Lung (tissue), 12 donors: ENCODE results near the gene KRTAP10-1. TPM values are rescaled to one million over a fixed set of nuclear protein-coding genes. Genes with fewer than 3 reads are reported as not detected.
A peak's percentile ranks its signal among the peaks of the same experiment; 100 is the strongest.

ENCODE experiments used
- ATAC-seq: fragments of 200-7000 bp; cut with Tn5 transposase; one replicate; pipeline ENCODE4 v1.9.1; 2020; ENCODE audit warnings: moderate number of reproducible peaks; ENCODE audit not compliant: insufficient read depth, low FRiP score
- DNase-seq, 3 donors: peaks; one replicate each; pipeline ENCODE4 v3.0.0-alpha.2; 2013 to 2017
- H3K27ac ChIP-seq, 2 donors: one replicate each; pipeline ENCODE4 v1.5.1; 2013; ENCODE audit warnings: mild to moderate bottlenecking in 2 of 2, moderate library complexity in 2 of 2, control low read depth in 1 of 2, inconsistent platforms in 1 of 2, low read depth in 1 of 2, low read length in 1 of 2
- H3K27me3 ChIP-seq, 3 donors: one replicate each; pipeline ENCODE4 v1.5.1; 2013; ENCODE audit warnings: low read length in 2 of 3; ENCODE audit not compliant: control insufficient read depth in 3 of 3, insufficient read depth in 3 of 3
- H3K36me3 ChIP-seq, 4 donors: one replicate each; pipeline ENCODE4 v1.5.1; 2013; ENCODE audit warnings: low read length in 4 of 4, mild to moderate bottlenecking in 1 of 4, moderate library complexity in 1 of 4; ENCODE audit not compliant: control insufficient read depth in 4 of 4, insufficient read depth in 4 of 4
- H3K4me1 ChIP-seq, 5 donors: one replicate each; pipeline ENCODE4 v1.5.1; 2013; ENCODE audit warnings: low read length in 5 of 5, mild to moderate bottlenecking in 2 of 5, moderate library complexity in 1 of 5; ENCODE audit not compliant: control insufficient read depth in 5 of 5, insufficient read depth in 5 of 5
- H3K4me3 ChIP-seq: one replicate; pipeline ENCODE4 v1.5.1; 2013; ENCODE audit warnings: mild to moderate bottlenecking, control low read depth, moderate library complexity
- H3K9ac ChIP-seq, 2 donors: one replicate each; pipeline ENCODE4 v1.5.1; 2013; ENCODE audit warnings: low read length in 2 of 2, control low read depth in 1 of 2; ENCODE audit not compliant: insufficient read depth in 1 of 2
- H3K9me3 ChIP-seq, 4 donors: one replicate each; pipeline ENCODE4 v1.5.1; 2013; ENCODE audit warnings: low read length in 3 of 4, mild to moderate bottlenecking in 1 of 4, moderate library complexity in 1 of 4; ENCODE audit not compliant: control insufficient read depth in 4 of 4, insufficient read depth in 3 of 4
- WGBS, 2 donors: extraction: QIAGEN DNeasy Blood & Tissue Kit; methylation state at CpG; one replicate each; pipeline ENCODE4 v1.1.7; 2013; 5-methylcytosine and 5-hydroxymethylcytosine counted together
- polyA plus RNA-seq, 2 donors: library from polyadenylated mRNA; stranded (reverse); fragments of 200-250 nt; gene quantifications; one replicate each; pipeline ENCODE4 v1.2.1, GENCODE V29; 2013
- total RNA-seq, 2 donors: library from RNA; depleted of rRNA in 1 of 2; stranded (reverse); fragments of >200 nt in 1 of 2; gene quantifications; one replicate each; pipeline ENCODE4 v1.2.1, GENCODE V29; 2014 to 2021
- TF ChIP-seq, protein P1 (sequence below): IDR thresholded peaks from 2 replicates; pipeline ENCODE4 v1.5.1; 2012; ENCODE audit warnings: mild to moderate bottlenecking; ENCODE audit errors: control extremely low read depth, extremely low read depth
- donor health status: control.
- donor health status: control.
- donor health status: Bipolar disorder and iron deficiency.
- donor health status: healthy.
- donor health status: DM: yes; HTN: yes; CAD: no.

Gene KRTAP10-1
- total and polyA plus RNA-seq, 4 donors, result not detected

DNA sequence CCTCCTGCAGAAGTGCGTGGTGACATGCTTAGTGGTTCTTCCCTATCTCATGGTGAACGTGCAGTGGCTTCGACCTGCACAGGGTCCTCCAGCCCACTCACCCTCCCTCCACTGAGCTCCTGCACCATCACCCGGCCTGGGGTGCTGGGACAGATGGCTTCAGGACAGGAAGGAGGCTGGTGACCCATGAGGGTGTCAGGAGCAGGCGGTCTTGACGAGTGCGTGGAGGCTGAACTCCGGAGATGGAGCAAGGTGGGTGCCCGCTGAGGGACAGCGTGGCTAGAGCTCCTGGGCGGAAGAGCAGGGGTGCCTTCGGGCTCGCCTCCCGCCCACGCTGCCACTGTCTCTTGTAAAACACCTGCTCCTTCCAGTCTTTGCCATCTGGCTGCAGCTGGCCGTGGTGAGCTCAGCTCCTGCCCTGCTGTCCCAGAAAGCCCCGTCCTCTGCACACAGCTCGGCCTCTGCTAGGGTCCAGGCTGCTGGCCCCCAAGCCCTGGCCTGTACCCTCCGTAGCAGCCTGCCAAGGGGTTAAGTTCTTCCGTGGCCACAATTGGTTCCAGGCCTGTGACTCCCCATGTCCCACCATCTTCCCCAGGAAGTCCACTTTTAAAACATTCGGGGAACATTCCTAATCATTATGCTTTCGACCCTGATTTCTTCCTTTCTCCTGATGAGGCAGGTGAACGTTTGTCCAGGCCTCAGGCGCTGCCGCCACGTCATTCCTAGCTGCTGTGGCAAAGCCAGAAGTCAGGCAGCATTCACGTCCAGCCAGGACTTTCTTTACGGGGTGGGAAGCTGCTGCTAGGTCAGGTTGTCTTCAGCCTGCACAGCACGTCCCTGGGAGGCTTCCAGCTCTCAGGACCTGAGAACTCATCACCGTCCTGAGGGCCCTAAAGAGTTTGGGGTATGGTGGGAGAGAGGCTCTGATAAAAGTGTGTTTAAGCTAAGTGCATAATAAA, 8.1 kb downstream of the KRTAP10-1 start:
- no peak overlapping the region for H3K27ac ChIP-seq
- no peaks in the 10 kb centered on the region for H3K36me3 ChIP-seq
- TF ChIP-seq, protein P1, sequence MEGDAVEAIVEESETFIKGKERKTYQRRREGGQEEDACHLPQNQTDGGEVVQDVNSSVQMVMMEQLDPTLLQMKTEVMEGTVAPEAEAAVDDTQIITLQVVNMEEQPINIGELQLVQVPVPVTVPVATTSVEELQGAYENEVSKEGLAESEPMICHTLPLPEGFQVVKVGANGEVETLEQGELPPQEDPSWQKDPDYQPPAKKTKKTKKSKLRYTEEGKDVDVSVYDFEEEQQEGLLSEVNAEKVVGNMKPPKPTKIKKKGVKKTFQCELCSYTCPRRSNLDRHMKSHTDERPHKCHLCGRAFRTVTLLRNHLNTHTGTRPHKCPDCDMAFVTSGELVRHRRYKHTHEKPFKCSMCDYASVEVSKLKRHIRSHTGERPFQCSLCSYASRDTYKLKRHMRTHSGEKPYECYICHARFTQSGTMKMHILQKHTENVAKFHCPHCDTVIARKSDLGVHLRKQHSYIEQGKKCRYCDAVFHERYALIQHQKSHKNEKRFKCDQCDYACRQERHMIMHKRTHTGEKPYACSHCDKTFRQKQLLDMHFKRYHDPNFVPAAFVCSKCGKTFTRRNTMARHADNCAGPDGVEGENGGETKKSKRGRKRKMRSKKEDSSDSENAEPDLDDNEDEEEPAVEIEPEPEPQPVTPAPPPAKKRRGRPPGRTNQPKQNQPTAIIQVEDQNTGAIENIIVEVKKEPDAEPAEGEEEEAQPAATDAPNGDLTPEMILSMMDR, result no peak
- H3K9me3 ChIP-seq, result peaks cover 0 to 4% (median 0%) of the 10 kb centered on the region in 4 donors
- DNase-seq, result no peak
- WGBS, 2 donors, result 83 to 89% methylated on average over 30 of the region's 30 CpGs
- no peaks in the 10 kb centered on the region for H3K27me3 ChIP-seq
- no peak for ATAC-seq
- H3K4me3 ChIP-seq, result no peak overlapping the region
- no peak overlapping the region for H3K9ac ChIP-seq
- no peaks in the 10 kb centered on the region for H3K4me1 ChIP-seq

DNA sequence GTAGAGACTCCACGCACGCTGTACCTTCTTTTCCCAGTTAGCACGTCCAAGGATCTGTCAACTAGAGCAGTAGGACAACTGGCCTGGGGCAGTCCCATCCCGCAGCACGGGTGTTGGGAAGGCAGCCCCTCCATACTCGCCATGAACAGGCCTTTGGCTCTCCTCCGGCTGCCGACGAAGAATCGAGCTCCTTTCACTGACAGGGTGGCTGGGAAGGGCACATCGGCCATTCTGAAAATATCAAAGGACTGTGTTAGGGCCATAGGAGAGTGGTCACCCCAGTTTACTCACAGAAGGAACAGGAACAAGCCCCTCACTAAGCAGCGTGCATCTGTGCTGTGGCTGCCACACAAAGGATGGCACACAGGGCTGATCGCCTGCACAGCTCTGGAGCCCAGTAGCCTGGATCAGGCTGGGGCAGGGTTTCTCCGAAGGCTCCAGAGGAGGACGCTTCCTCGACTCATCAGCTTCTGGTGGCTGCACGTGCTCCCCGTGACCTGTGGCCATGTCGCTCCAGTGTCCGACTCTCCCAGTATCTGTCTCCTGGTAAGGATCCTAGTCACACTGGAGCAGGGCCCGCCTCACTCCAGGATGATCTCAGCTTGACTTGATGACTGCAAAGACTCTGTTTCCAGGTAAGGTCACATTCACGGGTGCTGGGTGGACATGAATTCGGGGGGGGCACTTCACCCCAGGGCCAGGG, 8.9 kb downstream of the KRTAP10-1 start:
- ATAC-seq (no peak), DNase-seq (peak in 1 of 3 donors; percentile 2)
- WGBS, 2 donors, result 88 to 91% methylated on average over 23 of the region's 23 CpGs
- Histone ChIP-seq H3K4me1 (no peaks in the 10 kb centered on the region), H3K27ac (no peak overlapping the region), H3K27me3 (no peaks in the 10 kb centered on the region), H3K9ac (no peak overlapping the region), H3K36me3 (no peaks in the 10 kb centered on the region), H3K4me3 (no peak overlapping the region), H3K9me3 (peaks cover 0 to 4% (median 0%) of the 10 kb centered on the region in 4 donors)
- TF ChIP-seq, protein P1, result no peak

DNA sequence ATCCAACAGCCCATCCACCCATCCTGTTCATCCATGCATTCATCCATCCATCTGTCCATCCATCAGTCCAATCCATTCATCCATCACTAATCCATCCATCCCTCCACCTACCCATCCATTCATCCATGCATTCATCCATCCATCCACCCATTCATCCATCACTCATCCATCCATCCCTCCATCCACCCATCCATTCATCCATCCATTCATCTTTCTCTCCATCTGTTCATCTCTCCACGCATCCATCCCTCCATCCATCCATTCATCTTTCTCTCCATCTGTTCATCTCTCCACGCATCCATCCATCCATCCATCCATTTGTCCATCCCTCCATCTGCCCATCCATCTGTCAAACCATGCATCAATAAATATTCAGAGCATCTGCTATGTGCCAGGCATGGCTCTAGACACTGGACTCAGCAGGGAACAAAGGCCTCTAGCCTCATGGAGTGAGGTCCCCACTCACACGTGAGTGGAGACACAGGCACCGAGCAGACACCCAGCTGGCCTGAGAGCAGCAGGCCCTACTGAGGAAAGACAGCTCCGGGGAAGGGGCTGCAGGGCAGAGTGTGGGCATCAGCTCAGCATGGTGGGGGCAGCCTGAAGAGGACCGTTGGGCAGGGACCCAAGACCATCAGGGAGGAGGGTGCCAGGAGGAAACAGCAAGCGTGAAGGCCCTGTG, 9.6 kb downstream of the KRTAP10-1 start:
- TF ChIP-seq, protein P1, result no peak
- Histone ChIP-seq H3K9me3 (peaks cover 0 to 4% (median 0%) of the 10 kb centered on the region in 4 donors), H3K9ac (no peak overlapping the region), H3K27me3 (no peaks in the 10 kb centered on the region), H3K4me1 (no peaks in the 10 kb centered on the region), H3K36me3 (no peaks in the 10 kb centered on the region), H3K27ac (no peak overlapping the region), H3K4me3 (no peak overlapping the region)
- 83 to 92% methylated on average over 7 of the region's 7 CpGs for WGBS, 2 donors
- ATAC-seq, result no peak
- DNase-seq, result peak in 1 of 3 donors; percentile 2
